A204.1 (cell line): ENCODE measurements around the gene SMARCA5.

ENCODE experiments used
- FAIRE-seq: peaks from 2 replicates; lab custom pipeline; 2012; peaks lifted over from hg19 to GRCh38; lab: Jason Lieb, UNC

Gene SMARCA5

GRCh38 chr4:143538979-143539669 is 25.6 kb downstream of the SMARCA5 start:
- FAIRE-seq: no peak

GRCh38 chr4:143539670-143540023 is 26.1 kb downstream of the SMARCA5 start:
- no peak for FAIRE-seq

GRCh38 chr4:143549928-143550327 is 36.4 kb downstream of the SMARCA5 start:
- no peak for FAIRE-seq

GRCh38 chr4:143554728-143555597 is 41.5 kb downstream of the SMARCA5 start:
- FAIRE-seq: no peak

- no peak for FAIRE-seq
These were observed 42.2 kb downstream of the SMARCA5 start for GRCh38 chr4:143555676-143556075.

GRCh38 chr4:143558286-143558685 is 44.8 kb downstream of the SMARCA5 start:
- no peak for FAIRE-seq

GRCh38 chr4:143558823-143559756 is 45.6 kb downstream of the SMARCA5 start:
- no peak for FAIRE-seq

- no peak for FAIRE-seq
These were observed 46.2 kb downstream of the SMARCA5 start for GRCh38 chr4:143559757-143560147.

- FAIRE-seq: no peak
These were observed 51.0 kb downstream of the SMARCA5 start for GRCh38 chr4:143564472-143564871.

GRCh38 chr4:143575331-143575730 is 61.8 kb downstream of the SMARCA5 start:
- FAIRE-seq: no peak

GRCh38 chr4:143581331-143581946 is 67.9 kb downstream of the SMARCA5 start:
- FAIRE-seq: no peak

GRCh38 chr4:143585548-143585947 is 72.0 kb downstream of the SMARCA5 start:
- FAIRE-seq: no peak

GRCh38 chr4:143586080-143586479 is 72.6 kb downstream of the SMARCA5 start:
- FAIRE-seq: no peak

- FAIRE-seq: no peak
These were observed 74.2 kb downstream of the SMARCA5 start for GRCh38 chr4:143587703-143588102.

- no peak for FAIRE-seq
These were observed 83.8 kb downstream of the SMARCA5 start for GRCh38 chr4:143597276-143597675.

GRCh38 chr4:143598816-143599215 is 85.3 kb downstream of the SMARCA5 start:
- FAIRE-seq: no peak

GRCh38 chr4:143599827-143600226 is 86.3 kb downstream of the SMARCA5 start:
- FAIRE-seq: no peak

- no peak for FAIRE-seq
These were observed 93.0 kb downstream of the SMARCA5 start for GRCh38 chr4:143606480-143606879.
